Prostate gland (tissue), 2 donors: ENCODE measurements around the gene SLC6A16. TPM values are rescaled to one million over a fixed set of nuclear protein-coding genes. Genes with fewer than 3 reads are reported as not detected.

Experiments used
- DNase-seq: peaks from one replicate; pipeline ENCODE4 v3.0.0-alpha.2; 2019; ENCODE audit warnings: low spot score
- H3K27ac ChIP-seq, 2 donors: fragments of 200-600 bp; sonication (generic); 2 replicates each; pipeline ENCODE4 v1.5.1; 2017 to 2019
- H3K27me3 ChIP-seq: fragments of 200-600 bp; sonication (generic); replicated peaks from 2 replicates; pipeline ENCODE4 v1.5.1; 2019; ENCODE audit not compliant: insufficient read depth
- H3K36me3 ChIP-seq, 2 donors: fragments of 200-600 bp; sonication (generic); 1 replicate in 1 of 2; 2 replicates in 1 of 2; pipeline versions ENCODE4 v1.5.1 to v1.8.1; 2017 to 2019
- H3K4me1 ChIP-seq: fragments of 200-600 bp; sonication (generic); replicated peaks from 2 replicates; pipeline ENCODE4 v1.5.1; 2019
- H3K4me3 ChIP-seq, 2 donors: fragments of 200-600 bp; sonication (generic); 2 replicates each; pipeline ENCODE4 v1.5.1; 2017 to 2019
- H3K9me3 ChIP-seq: fragments of 200-600 bp; sonication (generic); 2 replicates; pipeline ENCODE4 v1.5.1; 2017
- POLR2A ChIP-seq: fragments of 450-650 bp; IDR thresholded peaks from one replicate; pipeline ENCODE4 v1.6.1; 2016; ENCODE audit warnings: antibody characterized with exemption, mild to moderate bottlenecking
- POLR2AphosphoS5 ChIP-seq: sonication (generic); formaldehyde crosslinking; IDR thresholded peaks from one replicate; pipeline ENCODE4 v1.6.1; 2017; ENCODE audit warnings: antibody characterized with exemption
- WGBS: methylation state at CpG from one replicate; pipeline ENCODE4 v1.1.5; 2018; 5-methylcytosine and 5-hydroxymethylcytosine counted together
- intact Hi-C: fragments of 100-400 bp; cut with DNase I; formaldehyde crosslinking; loops from one replicate; pipeline ENCODE4 v1.14.2; 2022
- total RNA-seq, 2 donors: library from RNA; depleted of rRNA; stranded (reverse); fragments of >200 nt; gene quantifications; one replicate each; pipeline ENCODE4 v1.1.0, GENCODE V29; 2016
- TF ChIP-seq, protein P1 (sequence below), 4 experiments: fragments of 200-600 bp in 2 of 4; fragments of 450-650 bp in 2 of 4; sonication (generic) in 2 of 4; IDR thresholded peaks; 1 replicate in 3 of 4; 2 replicates in 1 of 4; pipeline ENCODE4 v1.5.1; 2016 to 2019; ENCODE audit warnings: antibody characterized with exemption in 4 of 4, mild to moderate bottlenecking in 2 of 4, moderate library complexity in 2 of 4

The SLC6A16 gene
- total RNA-seq, 2 donors from 2014 or later: 0.59 to 4.3 TPM

DNA sequence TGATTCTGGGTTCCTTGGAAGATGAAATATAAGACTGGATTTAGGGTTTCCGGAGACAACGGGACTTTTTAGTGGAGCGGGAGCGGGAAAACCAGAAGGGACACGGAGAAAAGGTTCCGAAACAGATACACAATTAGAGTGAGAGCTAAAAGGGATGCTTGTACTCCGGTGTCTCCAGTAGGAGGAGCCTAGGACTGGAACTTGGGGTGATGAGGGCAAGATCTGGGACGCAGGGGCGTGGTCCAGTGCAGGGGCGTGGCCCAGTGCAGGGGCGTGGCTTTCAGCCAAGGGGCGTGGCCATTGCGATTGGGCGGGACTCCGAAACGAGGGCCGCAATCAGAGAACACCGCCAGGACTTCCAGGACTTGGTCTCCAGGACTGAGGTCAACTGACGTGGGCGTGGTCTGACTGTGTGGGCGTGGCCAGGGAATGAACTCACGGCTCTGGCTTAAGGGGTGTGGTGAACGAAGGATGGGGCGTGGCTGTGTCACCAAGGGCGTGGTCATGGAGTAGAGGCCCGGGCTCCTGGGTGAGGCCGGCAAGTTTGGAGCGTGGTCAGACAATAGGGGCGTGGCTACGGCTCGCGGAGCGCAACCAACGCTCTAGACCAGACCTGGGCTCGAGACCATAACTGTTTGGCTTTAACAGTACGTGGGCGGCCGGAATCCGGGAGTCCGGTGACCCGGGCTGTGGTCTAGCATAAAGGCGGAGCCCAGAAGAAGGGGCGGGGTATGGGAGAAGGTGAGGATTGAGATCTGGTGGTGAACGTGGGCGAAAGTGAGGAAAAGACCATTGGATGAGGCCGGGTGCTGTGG, 38.5 kb upstream of the SLC6A16 start, which contains the start of gene DKKL1:
Gene DKKL1 (plus strand): TSS at position 610 of the 815 bp plus-strand sequence. CDS start 122 bp downstream, at position 732.
- Histone ChIP-seq H3K4me1 (no peaks in the 10 kb centered on the region), H3K36me3 (no peaks in the 10 kb centered on the region), H3K27me3 (no peaks in the 10 kb centered on the region), H3K9me3 (no peaks in the 10 kb centered on the region), H3K4me3 (peak within 1 kb of the TSS; percentile 66), H3K27ac (peak within 1 kb of the TSS; percentile 88 to 90)
- intact Hi-C loops: no loop called here
- DNase-seq: peak; percentile 92
- 2% methylated on average over 46 of the region's 46 CpGs for WGBS
- TF ChIP-seq, protein P1, sequence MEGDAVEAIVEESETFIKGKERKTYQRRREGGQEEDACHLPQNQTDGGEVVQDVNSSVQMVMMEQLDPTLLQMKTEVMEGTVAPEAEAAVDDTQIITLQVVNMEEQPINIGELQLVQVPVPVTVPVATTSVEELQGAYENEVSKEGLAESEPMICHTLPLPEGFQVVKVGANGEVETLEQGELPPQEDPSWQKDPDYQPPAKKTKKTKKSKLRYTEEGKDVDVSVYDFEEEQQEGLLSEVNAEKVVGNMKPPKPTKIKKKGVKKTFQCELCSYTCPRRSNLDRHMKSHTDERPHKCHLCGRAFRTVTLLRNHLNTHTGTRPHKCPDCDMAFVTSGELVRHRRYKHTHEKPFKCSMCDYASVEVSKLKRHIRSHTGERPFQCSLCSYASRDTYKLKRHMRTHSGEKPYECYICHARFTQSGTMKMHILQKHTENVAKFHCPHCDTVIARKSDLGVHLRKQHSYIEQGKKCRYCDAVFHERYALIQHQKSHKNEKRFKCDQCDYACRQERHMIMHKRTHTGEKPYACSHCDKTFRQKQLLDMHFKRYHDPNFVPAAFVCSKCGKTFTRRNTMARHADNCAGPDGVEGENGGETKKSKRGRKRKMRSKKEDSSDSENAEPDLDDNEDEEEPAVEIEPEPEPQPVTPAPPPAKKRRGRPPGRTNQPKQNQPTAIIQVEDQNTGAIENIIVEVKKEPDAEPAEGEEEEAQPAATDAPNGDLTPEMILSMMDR (IDR thresholded peaks at IDR 0.05): peak in 2 of 4 experiments; percentile 31
- TF ChIP-seq POLR2AphosphoS5 (peak; percentile 83), POLR2A (peak; percentile 79)

DNA sequence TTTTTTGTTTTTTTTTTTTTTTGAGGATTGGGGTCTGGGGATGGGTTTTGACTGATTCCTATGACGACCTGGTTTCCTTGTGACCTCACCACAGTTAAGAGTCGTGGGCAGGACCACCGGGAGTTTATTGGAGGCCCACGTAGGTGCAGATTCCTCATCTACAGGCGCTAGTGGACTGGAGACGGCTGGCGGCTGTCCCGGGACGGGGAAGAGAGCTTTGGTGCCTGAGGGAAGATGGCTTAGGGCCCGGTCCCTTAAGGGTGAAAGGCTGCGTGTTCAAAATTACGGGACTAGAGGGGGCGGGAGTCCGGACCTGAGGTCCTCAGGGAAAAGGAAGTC, 37.9 kb upstream of the SLC6A16 start:
- TF ChIP-seq, protein P1 (IDR thresholded peaks at IDR 0.05): no peak
- no peak for TF ChIP-seq POLR2AphosphoS5
- no peak for TF ChIP-seq POLR2A
- intact Hi-C loops: no loop called here
- H3K4me3 ChIP-seq: peak overlapping the region; percentile 16 to 66
- no peaks in the 10 kb centered on the region for H3K36me3 ChIP-seq
- H3K27ac ChIP-seq: peak overlapping the region; percentile 88 to 90
- H3K4me1 ChIP-seq: no peaks in the 10 kb centered on the region
- H3K27me3 ChIP-seq: no peaks in the 10 kb centered on the region
- DNase-seq: peak; percentile 19
- WGBS: under 1% methylated on average over 14 of the region's 14 CpGs
- no peaks in the 10 kb centered on the region for H3K9me3 ChIP-seq

DNA sequence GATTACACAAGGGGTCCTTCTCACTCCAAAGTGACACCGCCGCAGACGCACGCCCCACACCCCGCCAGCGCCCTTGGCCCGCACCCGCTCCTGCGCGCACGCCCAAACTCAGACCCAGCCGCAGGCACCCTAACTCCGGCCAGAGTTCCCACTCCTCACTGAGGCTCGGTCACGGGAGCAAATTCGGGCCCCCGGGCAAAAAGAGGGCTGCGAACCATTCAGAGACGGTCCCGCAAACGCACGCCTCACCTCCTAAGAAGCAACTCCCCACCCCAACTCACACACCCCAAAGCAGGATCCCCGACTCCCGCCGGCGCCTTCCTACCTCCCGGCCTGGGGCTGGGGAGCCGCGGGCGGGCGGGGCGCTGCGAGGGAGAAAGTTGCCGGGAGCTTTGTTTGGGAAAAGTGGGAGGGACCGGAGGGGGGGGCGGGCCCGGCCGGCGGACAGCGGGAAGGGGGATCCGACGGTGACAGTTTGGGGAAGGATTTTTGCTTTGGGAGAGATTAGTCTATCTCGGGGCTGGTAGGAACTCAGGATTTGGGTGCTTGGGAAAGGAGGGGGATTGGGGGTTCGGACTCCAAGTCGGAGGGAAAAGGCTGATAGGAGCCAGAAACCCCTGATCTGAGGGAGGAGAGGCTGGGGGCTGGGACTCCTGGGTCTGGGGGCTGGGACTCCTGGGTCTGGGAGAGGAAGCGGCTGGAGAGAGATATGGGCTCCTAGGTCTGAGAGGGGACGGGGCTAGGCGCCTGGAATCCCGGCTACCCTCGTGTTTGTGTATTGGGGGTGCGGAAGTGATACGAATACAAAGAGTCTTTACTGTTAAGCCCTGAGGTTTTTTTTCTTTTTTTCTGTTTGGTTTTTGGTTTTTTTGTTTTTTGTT, 37.3 kb upstream of the SLC6A16 start, which contains the start of gene TEAD2:
Gene TEAD2 (minus strand): TSS at position 369 of the 881 bp plus-strand sequence. CDS start 2,341 bp downstream, outside the sequence.
- peak; percentile 55 for DNase-seq
- no peaks in the 10 kb centered on the region for H3K4me1 ChIP-seq
- no peaks in the 10 kb centered on the region for H3K27me3 ChIP-seq
- peak within 1 kb of the TSS; percentile 66 for H3K4me3 ChIP-seq
- 1% methylated on average over 52 of the region's 52 CpGs for WGBS
- peak within 1 kb of the TSS; percentile 88 to 90 for H3K27ac ChIP-seq
- intact Hi-C loops: no loop called here
- H3K36me3 ChIP-seq: no peaks in the 10 kb centered on the region
- TF ChIP-seq, protein P1 (IDR thresholded peaks at IDR 0.05): no peak
- TF ChIP-seq POLR2AphosphoS5 (peak; percentile 61), POLR2A (peak; percentile 65)
- H3K9me3 ChIP-seq: no peaks in the 10 kb centered on the region

DNA sequence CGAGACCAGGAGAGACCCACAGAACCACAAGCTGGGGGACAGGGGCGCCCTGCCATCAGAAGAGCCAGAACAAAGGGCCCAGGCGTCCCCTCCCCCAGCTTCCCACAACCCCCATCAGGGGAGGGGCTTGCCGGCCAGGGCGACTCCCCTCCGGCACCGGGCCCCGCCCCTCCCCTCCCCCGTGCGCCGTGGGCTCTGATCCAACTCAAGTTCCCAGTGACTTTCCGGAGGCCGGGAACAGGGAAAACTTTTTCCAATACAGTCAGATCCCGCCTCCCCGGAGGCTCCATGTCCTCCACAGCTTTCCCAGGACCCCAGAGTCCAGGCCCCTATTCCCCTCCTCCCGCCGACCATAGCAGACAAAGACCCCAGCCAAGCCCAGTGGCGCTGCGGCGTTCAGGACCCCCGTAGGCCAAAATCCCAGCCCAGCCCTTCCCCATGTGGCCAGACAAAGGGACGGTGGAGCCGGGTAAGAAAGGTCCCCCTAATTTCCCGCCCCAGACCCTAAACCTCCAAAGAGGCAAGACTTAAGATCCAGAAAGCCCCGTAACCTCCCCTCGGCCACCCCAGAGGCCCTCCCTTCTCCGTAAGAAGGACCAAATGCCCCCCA, 36.6 kb upstream of the SLC6A16 start:
- Histone ChIP-seq H3K4me3 (peak overlapping the region; percentile 66), H3K4me1 (no peaks in the 10 kb centered on the region), H3K27me3 (no peaks in the 10 kb centered on the region), H3K36me3 (no peaks in the 10 kb centered on the region), H3K27ac (peak overlapping the region; percentile 88 to 90), H3K9me3 (no peaks in the 10 kb centered on the region)
- peak; percentile 63 for DNase-seq
- 2% methylated on average over 26 of the region's 27 CpGs for WGBS
- intact Hi-C loops: no loop called here
- TF ChIP-seq POLR2A (peak; percentile 29), POLR2AphosphoS5 (peak; percentile 71)
- TF ChIP-seq, protein P1 (IDR thresholded peaks at IDR 0.05): no peak
